ENCODE measurements around the gene EPAS1.

The EPAS1 gene

DNA sequence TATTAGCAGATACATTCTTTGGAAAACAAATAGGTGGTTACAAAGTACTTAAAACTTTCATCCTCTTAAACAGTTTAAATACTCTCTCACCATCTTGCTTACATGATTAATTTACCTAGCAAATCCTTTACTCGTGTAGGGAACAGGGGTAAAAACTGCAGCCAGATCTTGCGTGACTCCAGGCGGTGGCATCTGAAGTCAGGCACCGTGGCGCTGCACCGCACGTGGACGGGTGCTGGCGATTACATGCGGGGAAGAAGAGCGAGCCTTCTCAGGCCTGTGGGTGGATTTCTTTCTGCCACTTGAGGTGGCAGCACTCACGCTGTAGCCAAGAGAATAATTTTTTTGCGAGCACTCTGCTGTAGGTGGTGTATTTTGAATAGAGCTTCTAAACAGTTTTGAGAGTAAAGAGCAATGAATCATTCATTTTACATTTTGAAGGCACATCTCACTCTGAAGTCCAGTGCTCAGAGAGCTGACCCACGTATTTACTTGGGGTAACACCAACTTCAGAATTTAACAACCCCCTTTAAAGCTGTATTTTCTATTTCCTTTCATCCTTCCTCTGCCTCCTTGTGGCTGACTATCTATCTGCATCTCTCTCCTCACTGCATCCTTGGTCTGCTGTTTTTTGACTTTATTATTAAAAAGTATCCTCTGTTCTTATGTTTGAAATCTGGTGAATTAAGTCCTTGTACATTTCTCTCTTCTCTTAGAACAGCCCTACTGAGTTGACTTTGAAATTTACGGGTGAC is 68.9 kb downstream of the EPAS1 start:
- DNase-seq (ENCODE audit: low read depth): no peak
- no peak overlapping the region for H3K4me3 ChIP-seq (ENCODE audit: low read depth, low read length)
- TF ChIP-seq, protein P1, sequence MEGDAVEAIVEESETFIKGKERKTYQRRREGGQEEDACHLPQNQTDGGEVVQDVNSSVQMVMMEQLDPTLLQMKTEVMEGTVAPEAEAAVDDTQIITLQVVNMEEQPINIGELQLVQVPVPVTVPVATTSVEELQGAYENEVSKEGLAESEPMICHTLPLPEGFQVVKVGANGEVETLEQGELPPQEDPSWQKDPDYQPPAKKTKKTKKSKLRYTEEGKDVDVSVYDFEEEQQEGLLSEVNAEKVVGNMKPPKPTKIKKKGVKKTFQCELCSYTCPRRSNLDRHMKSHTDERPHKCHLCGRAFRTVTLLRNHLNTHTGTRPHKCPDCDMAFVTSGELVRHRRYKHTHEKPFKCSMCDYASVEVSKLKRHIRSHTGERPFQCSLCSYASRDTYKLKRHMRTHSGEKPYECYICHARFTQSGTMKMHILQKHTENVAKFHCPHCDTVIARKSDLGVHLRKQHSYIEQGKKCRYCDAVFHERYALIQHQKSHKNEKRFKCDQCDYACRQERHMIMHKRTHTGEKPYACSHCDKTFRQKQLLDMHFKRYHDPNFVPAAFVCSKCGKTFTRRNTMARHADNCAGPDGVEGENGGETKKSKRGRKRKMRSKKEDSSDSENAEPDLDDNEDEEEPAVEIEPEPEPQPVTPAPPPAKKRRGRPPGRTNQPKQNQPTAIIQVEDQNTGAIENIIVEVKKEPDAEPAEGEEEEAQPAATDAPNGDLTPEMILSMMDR (IDR thresholded peaks at IDR 0.05; ENCODE audit: control insufficient read depth, extremely low read depth, insufficient read depth): peak; percentile 50

DNA sequence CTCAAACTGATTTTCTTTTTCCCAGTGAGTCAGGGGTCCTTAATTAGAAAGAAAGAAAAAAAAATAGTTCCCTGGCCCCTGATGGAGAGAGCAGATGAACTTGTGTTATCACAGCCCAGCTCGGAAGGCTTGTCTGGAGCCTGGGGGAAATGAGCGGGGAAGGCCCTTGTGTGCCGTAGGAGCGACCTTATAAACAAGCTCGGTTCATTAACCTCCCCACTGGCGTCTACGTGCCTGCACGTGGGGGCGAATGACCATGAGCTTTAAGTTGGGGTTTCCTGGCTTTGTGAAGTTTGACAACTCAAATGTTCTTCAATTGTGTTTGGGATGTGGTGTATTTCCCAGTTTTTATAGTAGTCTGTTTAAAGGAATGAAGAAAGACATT is 69.5 kb downstream of the EPAS1 start:
- TF ChIP-seq, protein P1 (IDR thresholded peaks at IDR 0.05; ENCODE audit: control insufficient read depth, extremely low read depth, insufficient read depth): no peak
- no peak for DNase-seq (ENCODE audit: low read depth)
- no peak overlapping the region for H3K4me3 ChIP-seq (ENCODE audit: low read depth, low read length)

DNA sequence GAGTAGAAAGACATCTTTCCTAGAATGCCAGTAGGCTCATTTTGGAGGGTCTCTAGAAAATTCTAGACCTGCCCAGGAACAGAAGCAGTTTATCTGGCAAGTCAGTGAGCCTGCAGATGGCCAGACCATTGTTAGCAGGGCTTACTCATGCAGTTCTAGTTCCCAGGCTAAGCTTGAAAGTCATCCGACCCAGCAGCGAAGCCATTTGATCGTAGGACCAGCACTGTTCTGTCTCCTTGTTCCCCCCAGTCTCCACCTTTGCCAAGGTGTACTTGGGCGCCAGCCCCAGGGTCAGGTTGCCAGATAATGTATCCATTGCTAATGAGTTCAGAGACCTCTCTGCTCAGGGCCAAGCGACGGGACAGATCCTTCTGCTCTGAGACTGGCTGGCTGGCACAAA is 70.1 kb downstream of the EPAS1 start:
- TF ChIP-seq, protein P1 (IDR thresholded peaks at IDR 0.05; ENCODE audit: control insufficient read depth, extremely low read depth, insufficient read depth): no peak
- no peak overlapping the region for H3K4me3 ChIP-seq (ENCODE audit: low read depth, low read length)
- no peak for DNase-seq (ENCODE audit: low read depth)

DNA sequence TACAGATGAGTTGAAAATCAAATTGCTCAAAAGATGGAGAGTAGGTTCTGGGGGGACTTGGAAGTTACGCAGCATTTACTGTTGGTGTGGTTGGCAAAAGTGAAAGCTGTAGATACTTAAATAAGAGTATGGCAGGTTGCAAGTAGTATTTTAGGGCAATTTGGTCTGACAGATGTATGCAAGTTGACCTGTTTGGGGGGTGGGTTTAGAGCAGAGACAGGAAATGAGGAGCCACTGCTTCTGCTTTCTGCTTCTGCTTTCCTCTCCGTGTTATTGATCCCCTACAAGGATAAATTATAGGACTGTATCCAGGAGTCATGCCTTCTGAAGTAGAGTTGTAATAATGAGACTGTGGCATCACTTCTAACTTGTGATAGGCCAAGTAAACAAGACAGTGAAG is 71.2 kb downstream of the EPAS1 start:
- TF ChIP-seq, protein P1 (IDR thresholded peaks at IDR 0.05; ENCODE audit: control insufficient read depth, extremely low read depth, insufficient read depth): no peak
- DNase-seq (ENCODE audit: low read depth): no peak
- no peak overlapping the region for H3K4me3 ChIP-seq (ENCODE audit: low read depth, low read length)

DNA sequence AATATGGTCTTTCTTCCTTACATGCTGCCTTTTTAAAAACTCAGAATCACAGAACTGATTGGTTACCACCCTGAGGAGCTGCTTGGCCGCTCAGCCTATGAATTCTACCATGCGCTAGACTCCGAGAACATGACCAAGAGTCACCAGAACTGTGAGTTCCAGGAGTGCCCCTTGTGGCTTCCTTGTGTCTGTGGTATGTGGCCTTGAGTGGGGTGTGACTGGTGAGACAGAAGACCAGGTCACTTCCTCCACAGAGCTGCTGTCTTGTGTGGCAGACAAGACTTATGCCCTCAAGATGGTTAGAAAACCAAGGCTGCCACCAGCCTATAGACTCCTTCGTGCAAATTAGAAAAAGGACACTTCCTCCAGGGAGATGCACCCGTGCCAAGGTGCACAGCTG is 72.6 kb downstream of the EPAS1 start:
- TF ChIP-seq, protein P1 (IDR thresholded peaks at IDR 0.05; ENCODE audit: control insufficient read depth, extremely low read depth, insufficient read depth): no peak
- no peak overlapping the region for H3K4me3 ChIP-seq (ENCODE audit: low read depth, low read length)
- DNase-seq (ENCODE audit: low read depth): no peak

DNA sequence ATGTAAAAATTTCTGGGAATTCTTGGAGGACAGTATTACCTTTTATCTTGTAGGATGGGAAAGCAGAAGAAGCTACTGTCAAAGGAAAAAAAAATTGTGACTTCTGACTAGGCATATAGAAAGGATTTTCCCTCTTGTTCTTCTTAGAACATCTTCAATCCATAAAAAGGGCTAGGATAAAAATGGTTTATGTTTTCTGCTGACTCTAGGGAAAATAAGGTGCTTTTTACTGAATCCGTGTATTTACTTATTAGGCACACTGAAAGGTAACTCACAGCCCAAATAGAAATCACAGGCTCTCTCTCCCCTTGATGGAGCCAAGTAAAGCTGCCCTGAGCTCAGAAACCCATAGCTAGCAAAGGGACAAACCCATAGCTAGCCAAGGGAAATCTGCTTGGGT is 74.6 kb downstream of the EPAS1 start:
- TF ChIP-seq, protein P1 (IDR thresholded peaks at IDR 0.05; ENCODE audit: control insufficient read depth, extremely low read depth, insufficient read depth): no peak
- no peak for DNase-seq (ENCODE audit: low read depth)
- no peak overlapping the region for H3K4me3 ChIP-seq (ENCODE audit: low read depth, low read length)

DNA sequence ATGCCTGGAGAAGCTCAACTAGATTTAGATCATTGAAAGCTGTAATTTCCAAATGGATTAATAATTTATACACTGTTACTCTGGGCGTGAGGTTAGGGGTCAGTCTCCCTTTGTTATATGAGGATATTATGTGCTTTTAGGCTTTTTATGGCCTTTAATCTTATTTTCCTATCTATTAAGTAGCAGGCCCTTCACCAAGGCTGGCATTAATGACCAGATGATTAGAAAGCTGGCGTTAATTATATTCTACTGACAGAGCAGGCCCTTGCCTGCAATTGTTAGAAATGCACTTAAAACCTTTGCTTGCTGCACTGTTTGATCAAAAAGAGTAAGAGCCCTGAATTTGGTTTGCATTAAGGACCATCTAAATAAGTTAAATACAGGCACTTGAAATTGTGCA is 75.3 kb downstream of the EPAS1 start:
- TF ChIP-seq, protein P1 (IDR thresholded peaks at IDR 0.05; ENCODE audit: control insufficient read depth, extremely low read depth, insufficient read depth): no peak
- DNase-seq (ENCODE audit: low read depth): no peak
- no peak overlapping the region for H3K4me3 ChIP-seq (ENCODE audit: low read depth, low read length)
